HEK293 (cell line): ENCODE data around the gene FOXO3.

ENCODE experiments used
- CTCF ChIA-PET: fragments of 350-600 bp; formaldehyde crosslinking; extraction: SDS; loops from one replicate; lab custom pipeline; 2021; ENCODE audit warnings: antibody characterized with exemption; lab: Yijun Ruan, JAX
- POLR2A ChIA-PET: fragments of 300-600 bp; formaldehyde crosslinking; extraction: SDS; loops from one replicate; lab custom pipeline; 2020; ENCODE audit warnings: antibody characterized with exemption, inconsistent platforms; lab: Yijun Ruan, JAX
- H3K27ac ChIP-seq: fragments of 200-500 bp; sonication (Bioruptor generic); 2 replicates; pipeline ENCODE4 v1.5.1; 2014; ENCODE audit warnings: low read depth, low read length, control low read depth, inconsistent platforms; ENCODE audit errors: extremely low read depth
- H3K36me3 ChIP-seq, 2 experiments: fragments of 200-500 bp in 1 of 2; sonication (Bioruptor generic) in 1 of 2; 1 replicate in 1 of 2; 2 replicates in 1 of 2; pipeline ENCODE4 v1.5.1; 2014 to 2017; ENCODE audit warnings: inconsistent platforms in 2 of 2, low read length in 2 of 2; ENCODE audit not compliant: control insufficient read depth in 2 of 2, insufficient read depth in 1 of 2
- H3K4me1 ChIP-seq: fragments of 200-500 bp; sonication (Bioruptor generic); 2 replicates; pipeline ENCODE4 v1.5.1; 2014; ENCODE audit warnings: mild to moderate bottlenecking, low read length, inconsistent platforms; ENCODE audit not compliant: control insufficient read depth, insufficient read depth
- H3K4me3 ChIP-seq: 2 replicates; pipeline ENCODE4 v1.5.1; 2011; ENCODE audit warnings: low read depth, mild to moderate bottlenecking, control low read depth, low read length, moderate library complexity
- H3K9me3 ChIP-seq: fragments of 200-500 bp; sonication (Bioruptor generic); 2 replicates; pipeline ENCODE4 v1.5.1; 2014; ENCODE audit warnings: low read depth, low read length, inconsistent platforms; ENCODE audit not compliant: control insufficient read depth, insufficient read depth
- ATF2 ChIP-seq: fragments of 450-650 bp; formaldehyde crosslinking; IDR thresholded peaks from 2 replicates; pipeline ENCODE4 v1.5.1; 2016; ENCODE audit warnings: missing biosample characterization, missing genetic modification characterization, low read depth
- PRDM1 ChIP-seq: fragments of 450-650 bp; formaldehyde crosslinking; IDR thresholded peaks from 2 replicates; pipeline ENCODE4; 2016; ENCODE audit warnings: missing biosample characterization, missing genetic modification characterization
- PRDM10 ChIP-seq: fragments of 450-650 bp; formaldehyde crosslinking; IDR thresholded peaks from 2 replicates; pipeline ENCODE4 v1.5.1; 2016; ENCODE audit warnings: missing biosample characterization, missing genetic modification characterization
- PRDM2 ChIP-seq: fragments of 450-650 bp; formaldehyde crosslinking; IDR thresholded peaks from 2 replicates; pipeline ENCODE4 v1.5.1; 2016; ENCODE audit warnings: missing biosample characterization, missing genetic modification characterization, borderline replicate concordance
- REPIN1 ChIP-seq: fragments of 450-650 bp; formaldehyde crosslinking; IDR thresholded peaks from 2 replicates; pipeline ENCODE4 v1.5.1; 2017; ENCODE audit warnings: missing biosample characterization, missing genetic modification characterization, low read depth
- SCRT2 ChIP-seq: fragments of 450-650 bp; formaldehyde crosslinking; IDR thresholded peaks from 2 replicates; pipeline ENCODE4 v1.5.1; 2016; ENCODE audit warnings: missing biosample characterization, missing genetic modification characterization
- ZFP69B ChIP-seq: fragments of 450-650 bp; formaldehyde crosslinking; IDR thresholded peaks from 2 replicates; pipeline ENCODE4 v1.5.1; 2016; ENCODE audit warnings: missing biosample characterization, missing genetic modification characterization
- ZNF292 ChIP-seq: fragments of 450-650 bp; formaldehyde crosslinking; IDR thresholded peaks from 2 replicates; pipeline ENCODE4 v1.5.1; 2016; ENCODE audit warnings: low read depth, missing biosample characterization, missing genetic modification characterization, borderline replicate concordance
- ZNF48 ChIP-seq: fragments of 450-650 bp; formaldehyde crosslinking; IDR thresholded peaks from 2 replicates; pipeline ENCODE4 v1.5.1; 2016; ENCODE audit warnings: missing biosample characterization, missing genetic modification characterization
- ZNF670 ChIP-seq: fragments of 450-650 bp; formaldehyde crosslinking; IDR thresholded peaks from 2 replicates; pipeline ENCODE4 v1.5.1; 2016; ENCODE audit warnings: missing biosample characterization, missing genetic modification characterization, low read depth
- ZNF747 ChIP-seq: fragments of 450-650 bp; formaldehyde crosslinking; IDR thresholded peaks from 2 replicates; pipeline ENCODE4 v1.5.1; 2016; ENCODE audit warnings: missing biosample characterization, missing genetic modification characterization

FOXO3 gene

DNA sequence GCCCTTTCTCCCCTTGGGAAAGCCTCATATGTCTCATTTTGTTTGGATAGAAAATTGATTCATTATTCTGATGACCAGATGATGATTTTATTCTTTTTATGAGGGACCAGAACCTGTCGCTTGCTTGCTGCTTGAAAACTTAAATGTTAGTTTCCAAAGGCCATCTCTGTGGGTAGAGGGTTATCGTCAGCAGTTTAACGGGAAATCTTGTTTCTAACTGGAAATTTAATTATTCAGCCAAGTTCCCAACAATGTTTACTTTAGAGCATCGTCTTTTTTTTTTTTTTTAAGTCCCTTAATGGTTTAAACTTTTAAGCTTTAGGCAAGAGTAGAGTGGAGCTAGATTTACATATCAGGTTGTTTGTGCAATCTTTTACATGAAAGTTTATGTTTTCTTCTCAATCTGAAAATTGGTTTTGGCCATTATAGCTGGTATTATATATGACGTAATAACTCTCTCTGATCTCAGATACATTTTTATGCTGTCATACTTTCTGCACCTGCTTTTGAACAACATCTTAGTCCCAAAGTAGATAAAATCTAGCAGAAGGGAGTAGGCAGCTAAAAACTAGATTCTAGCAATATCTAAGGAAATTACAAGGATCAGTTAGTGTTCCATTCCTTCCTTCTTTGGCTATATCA lies 93.9 kb downstream of the FOXO3 start (continued):
- TF ChIP-seq ZNF48 (tag by site-specific recombination) (no peak), ZNF747 (tag by site-specific recombination) (no peak), REPIN1 (tag by site-specific recombination) (no peak), ZNF670 (tag by site-specific recombination) (no peak), PRDM10 (tag by site-specific recombination) (no peak), SCRT2 (peak; percentile 71), PRDM1 (tag by site-specific recombination) (no peak), PRDM2 (no peak), ZNF292 (tag by site-specific recombination) (no peak)

DNA sequence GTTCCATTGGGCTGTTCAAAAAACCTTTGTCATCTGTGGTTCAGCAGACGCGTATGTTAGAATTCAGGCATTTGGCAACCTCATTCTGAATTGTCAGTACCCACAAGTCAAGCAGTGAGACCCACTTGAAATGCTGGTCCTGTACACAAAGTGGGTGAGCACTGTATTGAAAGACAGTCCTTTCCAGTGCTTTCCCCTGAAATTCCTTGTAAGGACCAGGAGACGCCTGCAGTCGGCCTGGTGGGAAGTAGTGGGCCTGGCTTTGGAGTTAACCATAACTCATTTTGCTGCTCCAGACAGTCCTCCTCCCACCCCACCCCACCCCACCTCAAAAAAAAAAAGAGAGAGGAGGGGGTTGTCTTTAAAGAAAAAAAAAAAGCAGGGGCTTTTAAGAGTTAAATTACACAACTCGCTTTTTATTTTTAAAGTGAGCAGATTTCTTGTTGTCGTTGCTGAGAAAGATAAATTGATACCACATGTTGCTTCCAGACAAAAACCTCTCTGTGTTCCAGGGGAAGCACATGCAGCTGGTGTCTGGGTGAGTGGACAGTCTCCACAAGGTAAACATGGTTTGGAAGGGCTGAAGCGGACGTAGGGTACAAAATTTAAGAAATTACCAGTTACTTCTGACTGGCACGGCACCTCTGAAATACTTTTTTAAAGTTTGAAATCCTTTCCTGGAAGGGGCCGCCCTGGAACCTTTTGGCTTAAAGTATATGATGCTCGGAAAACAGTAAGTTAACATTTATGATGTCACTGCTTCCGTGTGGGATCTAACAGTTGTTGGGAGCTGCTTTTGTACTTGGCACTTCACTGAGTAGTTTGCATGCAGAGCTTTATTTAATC lies 95.3 kb downstream of the FOXO3 start:
- Histone ChIP-seq H3K27ac (no peak overlapping the region), H3K4me3 (no peak overlapping the region), H3K4me1 (peaks cover 26% of the 10 kb centered on the region), H3K9me3 (no peaks in the 10 kb centered on the region), H3K36me3 (no peaks in the 10 kb centered on the region)
- ChIA-PET CTCF (interaction anchor here (0.9 kb wide), 1 partner anchor 16 kb away, joined by 3 read pairs; no protein-coding TSS in a partner anchor), POLR2A (interaction anchor here (0.7 kb wide), 1 partner anchor 146 kb away, joined by 5 read pairs; no protein-coding TSS in a partner anchor)
- TF ChIP-seq ATF2 (0 out of 2 replicates have a peak, but pooled peaks have one; percentile 8), SCRT2 (peak; percentile 65), ZFP69B (tag by site-specific recombination) (no peak)
